ENCODE results near the gene FAM83B. TPM values are rescaled to one million over a fixed set of nuclear protein-coding genes. Genes with fewer than 3 reads are reported as not detected.
"Not testable (repeated sequence)": the region's sequence is repeated elsewhere in the genome, so short reads cannot be mapped to it uniquely, and the experiment has no call there.

Gene FAM83B
- polyA plus RNA-seq, 1 of the 3 experiments (the other 2 are of a cell fraction) = not detected

- DNase-seq; H4K20me1 ChIP-seq (ENCODE audit: insufficient read depth); H3K4me1 ChIP-seq (ENCODE audit: control insufficient read depth in 1 of 2, insufficient read depth in 2 of 2, low read depth in 1 of 2, low read length in 1 of 2); H3K4me3 ChIP-seq (ENCODE audit: low read depth in 2 of 2, low read length in 1 of 2); H3K9me3 ChIP-seq; H3K27me3 ChIP-seq (ENCODE audit: insufficient read depth); H3K27ac ChIP-seq (ENCODE audit: low read depth in 2 of 2, low read length in 1 of 2); CTCF ChIA-PET; H3F3A ChIP-seq (replicated peaks; ENCODE audit: insufficient read depth); H3K4me2 ChIP-seq; H3K36me3 ChIP-seq (replicated peaks in 1 of 2; ENCODE audit: control insufficient read depth in 1 of 2, insufficient read depth in 2 of 2, low read length in 1 of 2); POLR2A ChIA-PET; H3K9ac ChIP-seq; H2AFZ ChIP-seq (ENCODE audit: low read depth); H3K9me2 ChIP-seq; H3K79me2 ChIP-seq (ENCODE audit: insufficient read depth): not testable (repeated sequence)
Measured at GRCh38 chr6:54796918-54797317, 49.7 kb upstream of the FAM83B start.

- Histone ChIP-seq H3K4me2 (no peak overlapping the region), H3K9ac (no peak overlapping the region), H3K27ac (ENCODE audit: low read depth in 2 of 2, low read length in 1 of 2) (no peak overlapping the region), H3K27me3 (ENCODE audit: insufficient read depth) (no peaks in the 10 kb centered on the region), H3K36me3 (replicated peaks in 1 of 2; ENCODE audit: control insufficient read depth in 1 of 2, insufficient read depth in 2 of 2, low read length in 1 of 2) (no peaks in the 10 kb centered on the region), H3K4me3 (ENCODE audit: low read depth in 2 of 2, low read length in 1 of 2) (no peak overlapping the region), H4K20me1 (ENCODE audit: insufficient read depth) (no peaks in the 10 kb centered on the region), H3K9me2 (no peaks in the 10 kb centered on the region), H3K4me1 (ENCODE audit: control insufficient read depth in 1 of 2, insufficient read depth in 2 of 2, low read depth in 1 of 2, low read length in 1 of 2) (no peaks in the 10 kb centered on the region; a peak in 1 of 4 replicates), H2AFZ (ENCODE audit: low read depth) (no peak overlapping the region), H3F3A (replicated peaks; ENCODE audit: insufficient read depth) (no peaks in the 10 kb centered on the region), H3K79me2 (ENCODE audit: insufficient read depth) (no peaks in the 10 kb centered on the region), H3K9me3 (no peaks in the 10 kb centered on the region)
- no peak for TF ChIP-seq FOXM1 (IDR thresholded peaks at IDR 0.05; ENCODE audit: low read depth)
- no peak for TF ChIP-seq ELF1 (IDR thresholded peaks at IDR 0.05)
- TF ChIP-seq POLR2AphosphoS5 (IDR thresholded peaks at IDR 0.05; ENCODE audit: low read depth, low read length) = no peak
- TF ChIP-seq FOXJ3 (CRISPR knock-in tag; IDR thresholded peaks at IDR 0.05) = no peak
- TF ChIP-seq RXRA (IDR thresholded peaks at IDR 0.05; ENCODE audit: borderline replicate concordance, low read depth) = no peak
- TF ChIP-seq, protein P1, sequence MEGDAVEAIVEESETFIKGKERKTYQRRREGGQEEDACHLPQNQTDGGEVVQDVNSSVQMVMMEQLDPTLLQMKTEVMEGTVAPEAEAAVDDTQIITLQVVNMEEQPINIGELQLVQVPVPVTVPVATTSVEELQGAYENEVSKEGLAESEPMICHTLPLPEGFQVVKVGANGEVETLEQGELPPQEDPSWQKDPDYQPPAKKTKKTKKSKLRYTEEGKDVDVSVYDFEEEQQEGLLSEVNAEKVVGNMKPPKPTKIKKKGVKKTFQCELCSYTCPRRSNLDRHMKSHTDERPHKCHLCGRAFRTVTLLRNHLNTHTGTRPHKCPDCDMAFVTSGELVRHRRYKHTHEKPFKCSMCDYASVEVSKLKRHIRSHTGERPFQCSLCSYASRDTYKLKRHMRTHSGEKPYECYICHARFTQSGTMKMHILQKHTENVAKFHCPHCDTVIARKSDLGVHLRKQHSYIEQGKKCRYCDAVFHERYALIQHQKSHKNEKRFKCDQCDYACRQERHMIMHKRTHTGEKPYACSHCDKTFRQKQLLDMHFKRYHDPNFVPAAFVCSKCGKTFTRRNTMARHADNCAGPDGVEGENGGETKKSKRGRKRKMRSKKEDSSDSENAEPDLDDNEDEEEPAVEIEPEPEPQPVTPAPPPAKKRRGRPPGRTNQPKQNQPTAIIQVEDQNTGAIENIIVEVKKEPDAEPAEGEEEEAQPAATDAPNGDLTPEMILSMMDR (IDR thresholded peaks at IDR 0.05) = no peak
- no peak for TF ChIP-seq RAD21 (IDR thresholded peaks at IDR 0.05; ENCODE audit: low read length)
- TF ChIP-seq, protein P2, sequence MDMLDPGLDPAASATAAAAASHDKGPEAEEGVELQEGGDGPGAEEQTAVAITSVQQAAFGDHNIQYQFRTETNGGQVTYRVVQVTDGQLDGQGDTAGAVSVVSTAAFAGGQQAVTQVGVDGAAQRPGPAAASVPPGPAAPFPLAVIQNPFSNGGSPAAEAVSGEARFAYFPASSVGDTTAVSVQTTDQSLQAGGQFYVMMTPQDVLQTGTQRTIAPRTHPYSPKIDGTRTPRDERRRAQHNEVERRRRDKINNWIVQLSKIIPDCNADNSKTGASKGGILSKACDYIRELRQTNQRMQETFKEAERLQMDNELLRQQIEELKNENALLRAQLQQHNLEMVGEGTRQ (IDR thresholded peaks at IDR 0.05; ENCODE audit: borderline replicate concordance, low read depth, low read length) = no peak
- TF ChIP-seq RFX5 (IDR thresholded peaks at IDR 0.05; ENCODE audit: low read length) = no peak
- TF ChIP-seq EP300 (IDR thresholded peaks at IDR 0.05; ENCODE audit: borderline replicate concordance in 1 of 2, low read depth in 1 of 2, low read length in 1 of 2) = no peak
- TF ChIP-seq TEAD4 (IDR thresholded peaks at IDR 0.05; ENCODE audit: borderline replicate concordance, insufficient read depth) = no peak
- no peak for TF ChIP-seq MAX (IDR thresholded peaks at IDR 0.05; ENCODE audit: low read depth)
- CTCF ChIA-PET = no interaction called here
- WGBS (ENCODE audit: low lambda C conversion rate) = 11% methylated on average over 4 of the region's 4 CpGs
- DNase-seq = no peak
- POLR2A ChIA-PET = no interaction called here
Measured at GRCh38 chr6:54800050-54800600, 46.4 kb upstream of the FAM83B start.

Measured in SK-N-SH (cell line).